Fibroblast of the aortic adventitia (primary cell): ENCODE measurements around the gene PNPLA6. TPM values are rescaled to one million over a fixed set of nuclear protein-coding genes. Genes with fewer than 3 reads are reported as not detected.
"Not testable (repeated sequence)": the region's sequence is repeated elsewhere in the genome, so short reads cannot be mapped to it uniquely, and the experiment has no call there.

ENCODE experiments used
- DNase-seq: peaks from one replicate; pipeline ENCODE4 v3.0.0-alpha.2; 2010; ENCODE audit warnings: low read depth
- H3K4me3 ChIP-seq: 2 replicates; pipeline ENCODE4 v1.5.1; 2011; ENCODE audit warnings: low read depth, mild to moderate bottlenecking, control low read depth, low read length, moderate library complexity
- total RNA-seq: library from RNA; depleted of rRNA; stranded (reverse); fragments of >200 nt; gene quantifications from 2 replicates; pipeline ENCODE4 v1.2.3, GENCODE V29; 2012; ENCODE audit warnings: low replicate concordance
- TF ChIP-seq, protein P1 (sequence below): IDR thresholded peaks from 2 replicates; pipeline ENCODE4 v1.5.1; 2011; ENCODE audit warnings: mild to moderate bottlenecking, low read length, control low read depth, inconsistent platforms; ENCODE audit not compliant: insufficient read depth

The PNPLA6 gene
- total RNA-seq, 1 donor = 67.8 TPM

DNA sequence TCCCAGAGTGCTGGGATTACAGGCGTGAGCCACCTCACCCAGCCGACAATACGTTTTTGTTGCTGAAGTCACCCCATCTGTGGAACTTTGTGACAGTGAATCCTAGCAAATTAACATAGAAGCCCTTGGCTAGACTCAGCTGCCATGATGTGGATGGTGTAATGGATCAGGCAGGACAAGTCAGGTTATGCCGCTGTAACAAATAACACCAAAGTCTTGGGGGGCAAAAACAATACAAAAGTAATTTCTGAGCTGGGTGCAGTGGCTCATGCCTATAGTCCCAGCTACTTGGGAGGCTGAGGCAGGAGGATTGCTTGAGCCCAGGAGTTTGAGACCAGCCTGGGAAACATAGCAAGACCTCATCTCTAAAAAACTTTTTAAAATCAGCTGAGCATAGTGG, 29.3 kb downstream of the PNPLA6 start:
- no peak overlapping the region for H3K4me3 ChIP-seq

DNA sequence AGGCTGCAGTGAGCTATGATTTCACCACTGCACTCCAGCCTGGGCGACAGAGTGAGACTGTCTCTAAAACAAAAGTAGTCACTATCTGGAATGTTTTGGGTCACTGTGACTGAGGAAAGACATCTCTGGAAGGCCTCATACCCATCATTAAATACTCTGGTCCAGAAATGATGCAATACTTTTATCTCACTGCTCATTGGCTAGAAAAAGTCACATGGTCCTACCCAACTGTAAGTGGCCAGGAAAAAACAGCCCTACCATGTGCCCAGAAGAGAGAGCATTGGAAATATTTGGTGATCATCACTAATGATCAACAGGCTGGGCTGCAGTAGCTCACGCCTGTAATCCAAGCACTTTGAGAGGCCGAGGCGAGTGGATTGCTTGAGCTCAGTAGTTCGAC, 29.8 kb downstream of the PNPLA6 start:
- H3K4me3 ChIP-seq = no peak overlapping the region
- TF ChIP-seq, protein P1, sequence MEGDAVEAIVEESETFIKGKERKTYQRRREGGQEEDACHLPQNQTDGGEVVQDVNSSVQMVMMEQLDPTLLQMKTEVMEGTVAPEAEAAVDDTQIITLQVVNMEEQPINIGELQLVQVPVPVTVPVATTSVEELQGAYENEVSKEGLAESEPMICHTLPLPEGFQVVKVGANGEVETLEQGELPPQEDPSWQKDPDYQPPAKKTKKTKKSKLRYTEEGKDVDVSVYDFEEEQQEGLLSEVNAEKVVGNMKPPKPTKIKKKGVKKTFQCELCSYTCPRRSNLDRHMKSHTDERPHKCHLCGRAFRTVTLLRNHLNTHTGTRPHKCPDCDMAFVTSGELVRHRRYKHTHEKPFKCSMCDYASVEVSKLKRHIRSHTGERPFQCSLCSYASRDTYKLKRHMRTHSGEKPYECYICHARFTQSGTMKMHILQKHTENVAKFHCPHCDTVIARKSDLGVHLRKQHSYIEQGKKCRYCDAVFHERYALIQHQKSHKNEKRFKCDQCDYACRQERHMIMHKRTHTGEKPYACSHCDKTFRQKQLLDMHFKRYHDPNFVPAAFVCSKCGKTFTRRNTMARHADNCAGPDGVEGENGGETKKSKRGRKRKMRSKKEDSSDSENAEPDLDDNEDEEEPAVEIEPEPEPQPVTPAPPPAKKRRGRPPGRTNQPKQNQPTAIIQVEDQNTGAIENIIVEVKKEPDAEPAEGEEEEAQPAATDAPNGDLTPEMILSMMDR = no peak
- no peak for DNase-seq

More for the DNA sequence above, 29.3 kb downstream of the PNPLA6 start:
- TF ChIP-seq, protein P1 = no peak
- DNase-seq = no peak

DNA sequence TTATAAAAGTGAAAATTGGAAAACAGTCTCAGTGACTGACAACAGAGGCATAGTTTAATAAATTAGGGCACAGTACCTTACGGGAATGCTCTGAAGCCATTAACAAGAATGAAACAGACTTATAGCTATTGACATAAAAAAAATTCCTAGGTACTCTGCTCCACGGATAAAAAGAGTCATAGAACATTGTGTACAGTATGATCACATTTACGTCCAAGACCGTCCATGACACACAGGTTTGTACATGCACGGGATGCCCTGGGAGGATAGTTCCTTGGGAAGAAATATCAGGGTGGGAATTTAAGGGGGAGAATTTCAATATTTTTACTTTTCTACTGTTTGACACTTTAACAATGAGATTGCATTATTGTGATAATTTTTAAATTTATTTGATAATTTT, 35.2 kb downstream of the PNPLA6 start:
- H3K4me3 ChIP-seq = no peak overlapping the region
- TF ChIP-seq, protein P1 = no peak
- no peak for DNase-seq

DNA sequence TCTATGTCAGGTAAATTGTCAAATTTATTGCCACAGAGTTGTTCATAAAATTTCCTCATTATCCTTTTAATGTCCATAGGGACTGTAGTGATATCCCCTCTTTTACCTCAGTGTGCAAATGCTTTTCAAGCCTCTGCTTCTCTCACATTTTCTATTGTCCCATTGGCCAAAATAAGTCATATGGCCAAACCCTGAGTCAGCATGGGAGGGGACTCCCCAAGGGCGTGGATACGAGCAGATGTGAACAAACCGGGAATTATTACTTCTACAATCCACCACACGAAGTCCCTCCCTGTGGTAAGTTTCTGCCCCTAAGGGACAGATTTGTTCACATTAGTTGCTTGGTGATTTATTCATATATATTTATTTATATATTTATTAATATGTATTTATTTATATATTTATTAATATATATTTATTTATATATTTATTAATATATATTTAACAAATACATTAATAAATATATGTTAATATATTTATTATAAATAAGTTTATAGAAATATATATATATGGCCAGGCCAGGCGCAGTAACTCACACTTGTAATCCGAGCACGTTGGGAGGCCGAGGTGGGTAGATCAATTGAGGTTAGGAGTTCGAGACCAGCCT, 40.0 kb downstream of the PNPLA6 start:
- DNase-seq = no peak
- TF ChIP-seq, protein P1 = no peak
- H3K4me3 ChIP-seq = no peak overlapping the region

DNA sequence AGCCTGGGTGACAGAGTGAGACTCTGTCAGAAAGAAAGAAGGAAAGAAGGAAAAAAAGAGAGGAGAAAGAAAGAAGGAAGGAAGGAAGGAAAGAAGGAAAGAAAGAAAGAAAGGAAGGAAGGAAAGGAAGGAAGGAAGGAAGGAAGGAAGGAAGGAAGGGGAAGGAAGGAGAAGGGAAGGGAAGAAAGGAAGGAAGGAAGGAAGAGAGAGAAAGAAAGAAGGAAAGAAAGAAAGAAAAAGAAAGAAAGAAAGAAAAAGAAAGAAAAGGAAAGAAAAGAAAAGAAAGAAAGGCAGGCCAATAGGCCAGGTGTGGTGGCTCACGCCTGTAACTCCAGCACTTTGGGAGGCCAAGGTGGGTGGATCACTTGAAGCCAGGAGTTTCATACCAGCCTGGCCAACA, 41.9 kb downstream of the PNPLA6 start:
- H3K4me3 ChIP-seq, DNase-seq: not testable (repeated sequence)

DNA sequence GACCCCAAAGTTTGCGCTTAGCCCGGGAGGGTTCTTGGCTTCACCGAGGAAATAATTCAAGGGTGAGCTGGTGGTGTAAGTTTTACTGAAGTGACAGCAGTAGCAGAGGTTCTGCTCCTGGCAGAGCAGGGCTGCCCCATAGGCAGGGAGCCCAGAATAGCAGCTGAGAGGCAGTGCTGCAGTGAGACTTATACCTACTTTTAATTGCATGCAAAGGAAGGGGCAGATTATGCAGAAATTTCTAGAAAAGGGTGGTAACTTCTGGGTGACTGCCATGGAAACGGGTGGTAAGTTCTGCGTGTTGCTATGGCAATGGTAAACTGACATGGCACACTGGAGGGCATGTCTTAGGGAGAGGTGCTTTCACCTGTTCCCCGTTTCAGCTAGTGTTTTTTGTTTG, 42.6 kb downstream of the PNPLA6 start:
- no peak for DNase-seq
- no peak overlapping the region for H3K4me3 ChIP-seq
- TF ChIP-seq, protein P1 = no peak

DNA sequence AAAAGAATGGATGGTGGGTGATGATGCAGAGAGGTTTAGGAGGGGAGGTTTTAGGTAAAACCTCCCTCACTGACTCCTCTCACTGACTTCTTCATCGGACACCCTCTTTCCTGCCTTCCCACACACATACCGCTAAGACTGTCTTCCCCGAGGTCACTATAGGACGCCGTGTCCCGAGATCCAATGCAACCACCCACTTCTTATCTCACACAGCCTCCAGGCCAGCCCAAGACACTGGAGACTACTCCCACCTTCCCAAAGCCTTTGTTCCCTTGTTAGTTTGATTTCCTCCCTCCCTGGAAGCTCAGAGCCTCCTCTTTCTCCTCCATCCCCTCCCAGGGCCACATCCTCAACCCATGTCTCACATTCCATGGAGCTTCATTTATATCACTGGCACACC, 43.7 kb downstream of the PNPLA6 start:
- no peak overlapping the region for H3K4me3 ChIP-seq
- DNase-seq = no peak
- TF ChIP-seq, protein P1 = no peak
